Stimulated activated CD8-positive, alpha-beta memory T cell treated with anti-CD3 and anti-CD28 coated beads, Interleukin-12 subunit alpha, Interleukin-12 subunit beta, amount 100 ng/mL, for 24 hours (primary cell): Measurements from ENCODE around the gene OVCH2.
A peak's percentile ranks its signal among the peaks of the same experiment; 100 is the strongest.
"Not testable (repeated sequence)": the region's sequence is repeated elsewhere in the genome, so short reads cannot be mapped to it uniquely, and the experiment has no call there.

Experiments used
- DNase-seq: peaks from one replicate; pipeline ENCODE4 v3.0.0-alpha.2; 2020; ENCODE audit errors: extremely low read depth

Gene OVCH2

GRCh38 chr11:7671347-7672215, 34.7 kb downstream of the OVCH2 start:
- no peak for DNase-seq

- no peak for DNase-seq
These were observed 35.6 kb downstream of the OVCH2 start for GRCh38 chr11:7670641-7671040.

GRCh38 chr11:7668911-7669310, 37.4 kb downstream of the OVCH2 start:
- DNase-seq, result no peak

- DNase-seq, result no peak
These were observed 37.8 kb downstream of the OVCH2 start for GRCh38 chr11:7668464-7668863.

GRCh38 chr11:7667460-7667859, 38.8 kb downstream of the OVCH2 start:
- no peak for DNase-seq

- DNase-seq, result no peak
These were observed 39.9 kb downstream of the OVCH2 start for GRCh38 chr11:7666292-7666866.

- peak; percentile 41 for DNase-seq
These were observed 40.6 kb downstream of the OVCH2 start for GRCh38 chr11:7665473-7666291.

GRCh38 chr11:7664867-7665266, 41.4 kb downstream of the OVCH2 start:
- no peak for DNase-seq

GRCh38 chr11:7663531-7663930, 42.7 kb downstream of the OVCH2 start:
- DNase-seq, result not testable (repeated sequence)

- DNase-seq, result no peak
These were observed 48.8 kb downstream of the OVCH2 start for GRCh38 chr11:7657306-7658025.

GRCh38 chr11:7656704-7657103, 49.6 kb downstream of the OVCH2 start:
- no peak for DNase-seq

GRCh38 chr11:7655253-7656217, 50.7 kb downstream of the OVCH2 start:
- DNase-seq, result no peak

GRCh38 chr11:7654195-7654705, 52.0 kb downstream of the OVCH2 start:
- no peak for DNase-seq

- DNase-seq, result no peak
These were observed 54.6 kb downstream of the OVCH2 start for GRCh38 chr11:7651700-7652099.

GRCh38 chr11:7651140-7651551, 55.1 kb downstream of the OVCH2 start:
- DNase-seq, result no peak

- no peak for DNase-seq
These were observed 58.0 kb downstream of the OVCH2 start for GRCh38 chr11:7648264-7648663.

- DNase-seq, result no peak
These were observed 59.4 kb downstream of the OVCH2 start for GRCh38 chr11:7646866-7647265.

GRCh38 chr11:7645206-7645605, 61.1 kb downstream of the OVCH2 start:
- no peak for DNase-seq

GRCh38 chr11:7643314-7643713, 63.0 kb downstream of the OVCH2 start:
- DNase-seq, result no peak

- DNase-seq, result no peak
These were observed 63.5 kb downstream of the OVCH2 start for GRCh38 chr11:7642747-7643146.
